HEK293 (cell line): ENCODE data around the gene CXorf65.

ENCODE experiments used
- CTCF ChIP-seq: fragments of 450-650 bp; formaldehyde crosslinking; IDR thresholded peaks from 2 replicates; pipeline ENCODE4 v1.5.1; 2016; ENCODE audit warnings: missing biosample characterization, missing genetic modification characterization
- GLI2 ChIP-seq: fragments of 450-650 bp; formaldehyde crosslinking; IDR thresholded peaks from 2 replicates; pipeline ENCODE4; 2017; ENCODE audit warnings: missing biosample characterization, missing genetic modification characterization, low read depth, borderline replicate concordance
- HOXD13 ChIP-seq: sonication (generic); formaldehyde crosslinking; IDR thresholded peaks from 2 replicates; pipeline ENCODE4 v1.8.0; 2022; ENCODE audit warnings: missing genetic modification reagents, borderline replicate concordance
- KLF17 ChIP-seq: fragments of 450-650 bp; formaldehyde crosslinking; IDR thresholded peaks from 2 replicates; pipeline ENCODE4 v1.5.1; 2016; ENCODE audit warnings: missing biosample characterization, missing genetic modification characterization
- SETDB1 ChIP-seq: IDR thresholded peaks from one replicate; pipeline ENCODE4 v1.6.1; 2017; ENCODE audit warnings: mild to moderate bottlenecking, low read length, moderate library complexity, mixed read lengths; ENCODE audit not compliant: insufficient read length
- ZBTB10 ChIP-seq: fragments of 450-650 bp; formaldehyde crosslinking; IDR thresholded peaks from 2 replicates; pipeline ENCODE4 v1.5.1; 2016; ENCODE audit warnings: missing biosample characterization, missing genetic modification characterization
- ZBTB44 ChIP-seq: fragments of 450-650 bp; IDR thresholded peaks from 2 replicates; pipeline ENCODE4 v1.5.1; 2018; ENCODE audit warnings: missing biosample characterization, mild to moderate bottlenecking, missing genetic modification characterization
- ZFHX2 ChIP-seq: fragments of 450-650 bp; formaldehyde crosslinking; conservative IDR thresholded peaks from 2 replicates; pipeline ENCODE4 v1.5.1; 2016; ENCODE audit warnings: missing biosample characterization, missing genetic modification characterization
- ZIC2 ChIP-seq: fragments of 450-650 bp; formaldehyde crosslinking; IDR thresholded peaks from 2 replicates; pipeline ENCODE4 v1.5.1; 2016; ENCODE audit warnings: missing biosample characterization, missing genetic modification characterization
- ZNF146 ChIP-seq: fragments of 450-650 bp; formaldehyde crosslinking; IDR thresholded peaks from 2 replicates; pipeline ENCODE4 v1.5.1; 2016; ENCODE audit warnings: missing biosample characterization, missing genetic modification characterization
- ZNF211 ChIP-seq: fragments of 450-650 bp; formaldehyde crosslinking; IDR thresholded peaks from 2 replicates; pipeline ENCODE4 v1.5.1; 2016; ENCODE audit warnings: low read depth, missing biosample characterization, missing genetic modification characterization
- ZNF239 ChIP-seq: fragments of 450-650 bp; formaldehyde crosslinking; IDR thresholded peaks from 2 replicates; pipeline ENCODE4 v1.5.1; 2016; ENCODE audit warnings: missing biosample characterization, missing genetic modification characterization
- ZNF335 ChIP-seq: fragments of 450-650 bp; formaldehyde crosslinking; conservative IDR thresholded peaks from 2 replicates; pipeline ENCODE4 v1.5.1; 2016; ENCODE audit warnings: missing biosample characterization, missing genetic modification characterization
- ZNF341 ChIP-seq: fragments of 450-650 bp; formaldehyde crosslinking; IDR thresholded peaks from 2 replicates; pipeline ENCODE4; 2016; ENCODE audit warnings: low read depth, missing biosample characterization, missing genetic modification characterization
- ZNF37A ChIP-seq: fragments of 450-650 bp; IDR thresholded peaks from 2 replicates; pipeline ENCODE4 v1.5.1; 2018; ENCODE audit warnings: missing biosample characterization, missing genetic modification characterization
- ZNF416 ChIP-seq: fragments of 450-650 bp; formaldehyde crosslinking; IDR thresholded peaks from 2 replicates; pipeline ENCODE4 v1.5.1; 2016; ENCODE audit warnings: missing biosample characterization, missing genetic modification characterization
- ZNF473 ChIP-seq: fragments of 450-650 bp; formaldehyde crosslinking; IDR thresholded peaks from 2 replicates; pipeline ENCODE4 v1.5.1; 2017; ENCODE audit warnings: missing biosample characterization, missing genetic modification characterization
- ZNF510 ChIP-seq: fragments of 450-650 bp; formaldehyde crosslinking; IDR thresholded peaks from 2 replicates; pipeline ENCODE4 v1.5.1; 2018; ENCODE audit warnings: mild to moderate bottlenecking, missing genetic modification characterization, missing biosample characterization; ENCODE audit not compliant: insufficient replicate concordance
- ZNF513 ChIP-seq: fragments of 450-650 bp; IDR thresholded peaks from 2 replicates; pipeline ENCODE4 v1.5.1; 2018; ENCODE audit warnings: missing biosample characterization, missing genetic modification characterization
- ZNF561 ChIP-seq: fragments of 450-650 bp; IDR thresholded peaks from 2 replicates; pipeline ENCODE4 v1.5.1; 2018; ENCODE audit warnings: missing biosample characterization, missing genetic modification characterization, borderline replicate concordance
- ZNF610 ChIP-seq: fragments of 450-650 bp; formaldehyde crosslinking; IDR thresholded peaks from 2 replicates; pipeline ENCODE4 v1.5.1; 2016; ENCODE audit warnings: missing biosample characterization, missing genetic modification characterization, borderline replicate concordance
- ZSCAN16 ChIP-seq: fragments of 450-650 bp; formaldehyde crosslinking; IDR thresholded peaks from 2 replicates; pipeline ENCODE4 v1.5.1; 2016; ENCODE audit warnings: missing biosample characterization, missing genetic modification characterization
- ZSCAN18 ChIP-seq: fragments of 450-650 bp; formaldehyde crosslinking; IDR thresholded peaks from 2 replicates; pipeline ENCODE4 v1.5.1; 2016; ENCODE audit warnings: missing biosample characterization, missing genetic modification characterization
- ZSCAN4 ChIP-seq: fragments of 450-650 bp; formaldehyde crosslinking; IDR thresholded peaks from 2 replicates; pipeline ENCODE4 v1.5.1; 2017; ENCODE audit warnings: missing biosample characterization, missing genetic modification characterization

CXorf65 gene

GRCh38 chrX:71068044-71068918 lies 38.3 kb downstream of the CXorf65 start, which contains the start of gene SNX12 (continued):
- no peak for TF ChIP-seq ZNF416 (tag by site-specific recombination)
- no peak for TF ChIP-seq ZNF610 (tag by site-specific recombination)
- TF ChIP-seq ZSCAN18, result peak; percentile 43; the same call in 1 of the 2 replicates
- TF ChIP-seq ZIC2 (tag by site-specific recombination), result peak; percentile 38
- TF ChIP-seq ZNF341, result peak; percentile 60
- TF ChIP-seq ZNF211 (tag by site-specific recombination), result no peak
- no peak for TF ChIP-seq ZSCAN16
- TF ChIP-seq ZSCAN4, result no peak
- peak; percentile 67 for TF ChIP-seq KLF17 (tag by site-specific recombination)
- peak; percentile 42; the same call in 1 of the 2 replicates for TF ChIP-seq HOXD13 (CRISPR knock-in tag)
- no peak for TF ChIP-seq ZNF239
- TF ChIP-seq ZNF335 (tag by site-specific recombination), result peak; percentile 60
- peak; percentile 79; the same call in 1 of the 2 replicates for TF ChIP-seq ZNF561
- no peak for TF ChIP-seq ZNF513 (tag by site-specific recombination)
- TF ChIP-seq ZNF473 (tag by site-specific recombination), result no peak
- no peak for TF ChIP-seq SETDB1
- no peak for TF ChIP-seq CTCF
- peak; percentile 20; the same call in 1 of the 2 replicates for TF ChIP-seq ZNF146 (tag by site-specific recombination)
- no peak; the same call in 1 of the 2 replicates for TF ChIP-seq ZBTB10 (tag by site-specific recombination)
- no peak; the same call in none of the 2 replicates for TF ChIP-seq ZBTB44 (tag by site-specific recombination)
- no peak for TF ChIP-seq ZNF37A (tag by site-specific recombination)
- TF ChIP-seq ZNF510 (tag by site-specific recombination), result no peak
- peak; percentile 92 for TF ChIP-seq ZFHX2 (tag by site-specific recombination)
- no peak for TF ChIP-seq GLI2 (tag by site-specific recombination)
